Osteoblast (primary cell): ENCODE measurements around the gene DHX35. TPM values are rescaled to one million over a fixed set of nuclear protein-coding genes. Genes with fewer than 3 reads are reported as not detected.

Source experiments
- DNase-seq: peaks from one replicate; pipeline ENCODE4 v3.0.0; 2011; ENCODE audit warnings: low spot score, mixed read lengths; ENCODE audit not compliant: insufficient read length; ENCODE audit errors: missing footprints
- H2AFZ ChIP-seq: 2 replicates; pipeline ENCODE4 v1.6.0; 2011; ENCODE audit warnings: mild to moderate bottlenecking, low read length
- H3K27ac ChIP-seq: 2 replicates; pipeline ENCODE4 v1.5.1; 2011; ENCODE audit warnings: mild to moderate bottlenecking, low read depth, low read length, moderate library complexity
- H3K27me3 ChIP-seq: 2 replicates; pipeline ENCODE4 v1.6.0; 2012; ENCODE audit warnings: mild to moderate bottlenecking, control low read depth, inconsistent platforms, low read length, moderate library complexity; ENCODE audit not compliant: insufficient read depth
- H3K36me3 ChIP-seq: 2 replicates; pipeline ENCODE4 v1.5.1; 2011; ENCODE audit warnings: mild to moderate bottlenecking, low read length, control low read depth, moderate library complexity; ENCODE audit not compliant: insufficient read depth
- H3K4me1 ChIP-seq: 2 replicates; pipeline ENCODE4 v1.5.1; 2011; ENCODE audit warnings: mild to moderate bottlenecking, low read length, control low read depth, moderate library complexity; ENCODE audit not compliant: insufficient read depth
- H3K4me2 ChIP-seq: 2 replicates; pipeline ENCODE4 v1.6.0; 2011; ENCODE audit warnings: mild to moderate bottlenecking, low read length; ENCODE audit not compliant: insufficient read depth
- H3K4me3 ChIP-seq: fragments of 200-600 bp; sonication (generic); 3 replicates; pipeline ENCODE4 v1.5.1; 2012; ENCODE audit warnings: mild to moderate bottlenecking, low read length, inconsistent platforms; ENCODE audit not compliant: insufficient read depth
- H3K79me2 ChIP-seq: 2 replicates; pipeline ENCODE4 v1.6.0; 2012; ENCODE audit warnings: mild to moderate bottlenecking, low read length, control low read depth, inconsistent platforms; ENCODE audit not compliant: insufficient read depth
- H3K9me3 ChIP-seq: 2 replicates; pipeline ENCODE4 v1.5.1; 2011; ENCODE audit warnings: low read depth, low read length, control low read depth
- H4K20me1 ChIP-seq: 2 replicates; pipeline ENCODE4 v1.6.0; 2012; ENCODE audit warnings: mild to moderate bottlenecking, low read length, control low read depth; ENCODE audit not compliant: insufficient read depth
- CTCF ChIP-seq: IDR thresholded peaks from 2 replicates; pipeline ENCODE4 v1.5.1; 2011; ENCODE audit warnings: mild to moderate bottlenecking, low read depth, low read length, moderate library complexity; ENCODE audit errors: extremely low read depth
- total RNA-seq: library from RNA; depleted of rRNA; stranded (reverse); fragments of >200 nt; gene quantifications from 2 replicates; pipeline ENCODE4 v1.2.3, GENCODE V29; 2012

Gene DHX35
- total RNA-seq, 1 donor: 10.5 TPM

- no peak overlapping the region for H2AFZ ChIP-seq
- H3K36me3 ChIP-seq: peaks cover 22% of the 10 kb centered on the region
- peaks cover 9% of the 10 kb centered on the region for H3K79me2 ChIP-seq
- DNase-seq: peak; percentile 8
- peak overlapping the region; percentile 31 for H3K27ac ChIP-seq
- no peaks in the 10 kb centered on the region for H3K9me3 ChIP-seq
- TF ChIP-seq CTCF: no peak
- H3K4me3 ChIP-seq: no peak overlapping the region
- peaks cover 8% of the 10 kb centered on the region for H4K20me1 ChIP-seq
- peaks cover 13% of the 10 kb centered on the region for H3K4me1 ChIP-seq
- H3K27me3 ChIP-seq: no peaks in the 10 kb centered on the region
- H3K4me2 ChIP-seq: peak overlapping the region; percentile 58
Measured at GRCh38 chr20:38985603-38986170, 23.5 kb downstream of the DHX35 start.

- no peak overlapping the region for H3K4me2 ChIP-seq
- H3K4me3 ChIP-seq: no peak overlapping the region
- TF ChIP-seq CTCF: no peak
- peaks cover 23% of the 10 kb centered on the region for H3K36me3 ChIP-seq
- H3K27me3 ChIP-seq: no peaks in the 10 kb centered on the region
- H2AFZ ChIP-seq: no peak overlapping the region
- peaks cover 6% of the 10 kb centered on the region for H3K79me2 ChIP-seq
- peaks cover 9% of the 10 kb centered on the region for H4K20me1 ChIP-seq
- peaks cover 13% of the 10 kb centered on the region for H3K4me1 ChIP-seq
- no peaks in the 10 kb centered on the region for H3K9me3 ChIP-seq
- no peak for DNase-seq
- H3K27ac ChIP-seq: no peak overlapping the region
Measured at GRCh38 chr20:38986663-38987062, 24.5 kb downstream of the DHX35 start.

GRCh38 chr20:38987777-38988176 is 25.6 kb downstream of the DHX35 start:
- Histone ChIP-seq H3K27ac (no peak overlapping the region), H3K9me3 (no peaks in the 10 kb centered on the region), H2AFZ (no peak overlapping the region), H3K4me3 (no peak overlapping the region), H4K20me1 (peaks cover 10% of the 10 kb centered on the region), H3K4me2 (no peak overlapping the region), H3K79me2 (peaks cover 6% of the 10 kb centered on the region), H3K36me3 (peaks cover 23% of the 10 kb centered on the region), H3K4me1 (peaks cover 13% of the 10 kb centered on the region), H3K27me3 (no peaks in the 10 kb centered on the region)
- no peak for TF ChIP-seq CTCF
- DNase-seq: no peak

- H3K27ac ChIP-seq: no peak overlapping the region
Measured at GRCh38 chr20:38990728-38991127, 28.6 kb downstream of the DHX35 start.

More at GRCh38 chr20:38990728-38991127, 28.6 kb downstream of the DHX35 start:
- no peak overlapping the region for H2AFZ ChIP-seq
- peaks cover 10% of the 10 kb centered on the region for H4K20me1 ChIP-seq
- peaks cover 13% of the 10 kb centered on the region for H3K36me3 ChIP-seq
- no peak for TF ChIP-seq CTCF
- peaks cover 3% of the 10 kb centered on the region for H3K4me1 ChIP-seq
- DNase-seq: no peak
- H3K4me2 ChIP-seq: no peak overlapping the region
- no peaks in the 10 kb centered on the region for H3K27me3 ChIP-seq
- H3K79me2 ChIP-seq: peaks cover 6% of the 10 kb centered on the region
- no peaks in the 10 kb centered on the region for H3K9me3 ChIP-seq
- H3K4me3 ChIP-seq: no peak overlapping the region
